GM12874 (cell line): ENCODE measurements around the gene HELZ.

Source experiments
- TF ChIP-seq, protein P1 (sequence below): IDR thresholded peaks from 2 replicates; pipeline ENCODE4 v1.5.1; 2011; ENCODE audit warnings: low read depth, mild to moderate bottlenecking, control low read depth, low read length, moderate library complexity; ENCODE audit not compliant: insufficient read depth

HELZ gene

DNA sequence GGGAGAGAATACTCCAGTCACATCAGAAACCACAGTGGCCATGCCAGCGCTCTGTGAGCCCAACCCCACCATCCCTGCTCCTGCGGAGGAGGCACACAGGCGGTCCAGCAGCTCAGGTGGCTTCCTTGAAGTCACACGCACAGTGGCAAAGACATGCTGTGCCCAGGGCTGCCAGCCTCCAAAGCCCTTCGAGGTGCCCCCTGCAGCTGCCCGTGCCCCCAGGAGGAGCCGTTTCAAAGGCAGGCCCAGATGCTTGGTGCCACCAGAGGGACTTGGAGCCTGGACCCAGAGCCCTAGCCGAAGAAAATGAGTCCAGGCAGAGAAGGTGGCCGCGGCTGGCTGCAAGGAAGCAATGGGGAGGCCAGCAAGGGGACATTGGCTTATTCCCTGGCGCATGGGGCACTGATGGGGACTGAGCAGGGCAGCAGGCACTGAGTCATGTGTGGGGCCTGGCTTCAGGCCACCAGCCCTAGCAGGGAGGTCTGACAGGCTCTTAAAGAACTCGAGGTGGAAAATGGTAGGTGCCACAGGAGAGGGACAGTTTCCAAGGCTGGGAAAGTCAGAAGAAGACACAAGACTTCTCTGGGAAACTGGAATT, 217.9 kb downstream of the HELZ start:
- TF ChIP-seq, protein P1, sequence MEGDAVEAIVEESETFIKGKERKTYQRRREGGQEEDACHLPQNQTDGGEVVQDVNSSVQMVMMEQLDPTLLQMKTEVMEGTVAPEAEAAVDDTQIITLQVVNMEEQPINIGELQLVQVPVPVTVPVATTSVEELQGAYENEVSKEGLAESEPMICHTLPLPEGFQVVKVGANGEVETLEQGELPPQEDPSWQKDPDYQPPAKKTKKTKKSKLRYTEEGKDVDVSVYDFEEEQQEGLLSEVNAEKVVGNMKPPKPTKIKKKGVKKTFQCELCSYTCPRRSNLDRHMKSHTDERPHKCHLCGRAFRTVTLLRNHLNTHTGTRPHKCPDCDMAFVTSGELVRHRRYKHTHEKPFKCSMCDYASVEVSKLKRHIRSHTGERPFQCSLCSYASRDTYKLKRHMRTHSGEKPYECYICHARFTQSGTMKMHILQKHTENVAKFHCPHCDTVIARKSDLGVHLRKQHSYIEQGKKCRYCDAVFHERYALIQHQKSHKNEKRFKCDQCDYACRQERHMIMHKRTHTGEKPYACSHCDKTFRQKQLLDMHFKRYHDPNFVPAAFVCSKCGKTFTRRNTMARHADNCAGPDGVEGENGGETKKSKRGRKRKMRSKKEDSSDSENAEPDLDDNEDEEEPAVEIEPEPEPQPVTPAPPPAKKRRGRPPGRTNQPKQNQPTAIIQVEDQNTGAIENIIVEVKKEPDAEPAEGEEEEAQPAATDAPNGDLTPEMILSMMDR = no peak

DNA sequence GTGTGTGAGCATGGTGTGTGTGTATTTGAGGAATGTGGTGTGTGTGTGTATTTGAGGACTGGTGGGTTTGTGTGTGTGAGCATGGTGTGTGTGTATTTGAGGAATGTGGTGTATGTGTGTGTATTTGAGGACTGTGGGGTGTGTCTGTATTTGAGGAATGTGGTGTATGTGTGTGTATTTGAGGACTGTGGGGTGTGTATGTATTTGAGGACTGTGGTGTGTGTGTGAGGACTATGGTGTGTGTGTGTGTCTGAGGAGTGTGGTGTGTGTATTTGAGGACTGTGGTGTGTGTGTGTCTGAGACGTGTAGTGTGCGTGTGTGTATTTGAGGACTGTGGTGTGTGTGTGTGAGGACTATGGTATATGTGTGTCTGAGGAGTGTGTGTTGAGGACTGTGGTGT, 218.7 kb downstream of the HELZ start:
- TF ChIP-seq, protein P1 = no peak

DNA sequence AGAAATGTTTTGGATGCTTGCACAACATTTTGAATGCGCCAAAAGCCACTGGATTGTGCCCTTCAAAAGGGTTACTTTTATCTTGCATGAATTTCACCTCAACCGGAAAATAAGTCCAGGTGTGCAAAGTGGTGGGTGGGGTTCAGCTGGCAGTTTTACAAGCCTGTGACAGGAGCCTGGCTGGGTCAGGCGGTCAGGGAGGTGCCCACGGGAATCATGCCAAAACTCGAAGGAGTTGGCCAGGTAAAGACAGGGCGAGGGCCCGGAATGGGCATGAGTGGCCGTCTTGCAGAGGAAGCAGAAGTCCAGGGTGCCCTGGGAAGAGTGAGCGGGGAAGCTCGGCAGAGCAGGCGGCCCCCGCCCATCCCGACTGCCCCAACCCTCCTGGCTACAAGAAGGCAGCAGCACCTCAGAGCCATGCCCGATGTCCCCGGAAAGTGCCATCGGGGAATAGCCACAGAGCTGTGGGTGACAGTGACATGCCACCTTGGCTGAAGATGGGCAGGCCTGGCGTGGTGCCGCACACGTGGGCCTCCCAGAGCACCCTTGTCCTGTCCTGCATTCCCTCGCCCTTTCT, 219.7 kb downstream of the HELZ start:
- TF ChIP-seq, protein P1 = no peak

DNA sequence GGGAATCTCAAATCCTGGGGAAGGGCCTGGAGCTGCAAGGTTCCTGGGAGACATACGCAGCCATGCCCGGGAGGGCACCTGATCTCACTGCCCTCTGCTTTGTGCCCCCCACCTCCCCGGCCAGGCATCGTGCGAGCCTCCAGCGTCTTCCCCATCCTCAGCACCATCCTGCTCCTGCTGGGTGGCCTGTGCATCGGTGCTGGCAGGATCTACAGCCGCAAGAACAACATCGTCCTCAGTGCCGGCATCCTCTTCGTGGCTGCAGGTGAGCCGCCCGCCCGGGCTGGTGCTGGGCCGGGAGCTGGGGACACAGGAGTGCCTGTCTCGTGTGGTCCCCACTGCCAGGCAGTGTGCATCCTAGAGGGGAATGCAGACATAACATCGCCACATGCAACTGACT, 220.3 kb downstream of the HELZ start:
- TF ChIP-seq, protein P1 = no peak

DNA sequence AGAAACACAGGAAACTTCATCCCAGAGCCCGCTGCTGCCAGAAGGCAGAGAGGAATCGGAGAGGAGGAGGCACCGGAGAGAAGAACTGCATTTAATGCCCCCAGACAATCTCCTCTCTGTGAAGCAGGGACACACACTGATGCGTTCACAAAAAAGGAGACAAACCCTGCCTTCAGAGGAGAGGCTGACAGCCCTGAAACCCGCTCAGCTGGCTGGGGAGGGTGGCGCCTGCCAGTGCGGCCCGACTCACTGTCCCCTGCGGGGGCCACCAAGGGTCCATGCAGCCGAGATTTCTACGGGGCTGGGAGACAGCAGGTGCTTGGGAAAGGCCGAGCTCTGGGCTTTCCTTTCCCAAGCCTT, 222.6 kb downstream of the HELZ start:
- TF ChIP-seq, protein P1 = no peak

DNA sequence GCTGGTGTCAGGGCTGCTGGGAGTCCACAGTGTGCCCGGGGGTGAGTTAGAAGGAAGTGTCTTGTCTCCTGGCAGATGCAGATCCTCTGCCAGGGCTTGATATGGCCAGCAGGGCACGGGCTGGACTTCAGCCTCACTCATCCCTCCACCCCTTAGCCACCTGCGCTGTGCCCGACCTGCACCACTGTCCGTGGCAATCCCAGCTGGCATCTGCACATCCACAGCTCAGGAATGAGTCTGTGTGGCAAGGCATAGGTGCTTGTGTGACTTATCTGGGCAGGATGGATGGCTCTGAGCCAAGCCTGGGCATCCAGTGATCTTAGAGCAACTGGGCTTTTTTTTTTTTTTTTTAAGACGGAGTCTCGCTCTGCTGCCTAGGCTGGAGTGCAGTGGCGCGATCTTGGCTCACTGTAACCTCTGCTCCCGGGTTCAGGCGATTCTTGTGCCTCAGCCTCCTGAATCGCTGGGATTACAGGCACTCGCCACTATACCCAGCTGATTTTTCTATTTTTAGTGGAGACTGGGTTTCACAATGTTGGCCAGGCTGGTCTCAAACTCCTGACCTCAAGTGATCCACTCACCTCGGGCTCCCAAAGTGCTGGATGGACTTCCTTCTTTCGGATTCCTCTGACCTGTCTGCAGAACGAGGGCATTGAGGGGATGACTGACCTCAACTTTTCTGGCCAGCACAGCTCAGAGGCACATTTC, 223.1 kb downstream of the HELZ start:
- TF ChIP-seq, protein P1 = no peak

DNA sequence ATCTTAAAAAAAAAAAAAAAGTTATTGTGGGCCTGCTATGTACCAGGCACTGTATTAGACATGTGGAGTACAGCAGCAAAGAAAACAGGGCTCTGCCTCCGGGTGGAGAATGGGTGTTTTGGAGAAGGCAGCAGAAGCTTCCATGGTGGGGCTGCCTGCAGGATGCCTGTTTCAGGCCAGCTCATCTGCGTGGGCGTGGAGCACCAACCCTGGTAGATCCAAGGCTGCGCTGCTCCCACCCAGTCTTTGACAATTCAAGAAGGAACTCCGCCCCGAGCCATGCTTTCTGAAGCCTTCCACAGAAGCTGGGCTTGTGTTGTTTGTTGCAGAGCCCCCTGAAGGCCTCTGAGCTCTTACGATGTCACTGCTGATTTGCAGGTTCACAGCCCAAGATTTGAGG, 223.8 kb downstream of the HELZ start:
- TF ChIP-seq, protein P1 = no peak
